GM18867 (cell line): ENCODE results near the gene VCY1B.
"Not testable (repeated sequence)": the region's sequence is repeated elsewhere in the genome, so short reads cannot be mapped to it uniquely, and the experiment has no call there.

Source experiments
- ATAC-seq: cut with Tn5 transposase; IDR thresholded peaks from one replicate; pipeline ENCODE4 v1.9.1; 2021; ENCODE audit warnings: mild to moderate bottlenecking, moderate library complexity; ENCODE audit not compliant: unreplicated experiment

The VCY1B gene

GRCh38 chrY:14055927-14056326 is at the start of gene VCY1B:
TSS of gene VCY1B (plus strand) at chrY:14056227. CDS start at chrY:14056290, 63 bp downstream.
- not testable (repeated sequence) for ATAC-seq

DNA sequence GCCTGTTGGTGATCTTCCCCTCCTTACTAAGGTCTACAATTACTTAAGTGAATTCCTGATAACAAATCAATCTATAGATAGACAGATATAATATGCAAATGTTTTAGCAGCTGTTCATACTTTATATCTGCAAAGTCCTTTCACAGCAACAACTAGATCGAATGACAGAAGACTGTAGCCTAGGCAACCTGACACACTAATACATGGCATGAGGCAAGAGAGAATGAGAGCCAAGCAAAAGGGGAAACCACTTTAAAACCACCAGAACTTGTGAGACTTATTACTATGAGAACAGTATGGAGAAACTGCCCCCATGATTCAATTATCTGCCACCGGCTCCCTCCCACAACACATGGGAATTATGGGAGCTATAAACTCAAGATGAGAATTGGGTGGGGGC is 44.1 kb upstream of the VCY1B start:
- ATAC-seq, result not testable (repeated sequence)

DNA sequence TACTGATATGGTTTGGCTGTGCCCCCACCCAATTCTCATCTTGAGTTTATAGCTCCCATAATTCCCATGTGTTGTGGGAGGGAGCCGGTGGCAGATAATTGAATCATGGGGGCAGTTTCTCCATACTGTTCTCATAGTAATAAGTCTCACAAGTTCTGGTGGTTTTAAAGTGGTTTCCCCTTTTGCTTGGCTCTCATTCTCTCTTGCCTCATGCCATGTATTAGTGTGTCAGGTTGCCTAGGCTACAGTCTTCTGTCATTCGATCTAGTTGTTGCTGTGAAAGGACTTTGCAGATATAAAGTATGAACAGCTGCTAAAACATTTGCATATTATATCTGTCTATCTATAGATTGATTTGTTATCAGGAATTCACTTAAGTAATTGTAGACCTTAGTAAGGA is 25.6 kb upstream of the VCY1B start:
- not testable (repeated sequence) for ATAC-seq

DNA sequence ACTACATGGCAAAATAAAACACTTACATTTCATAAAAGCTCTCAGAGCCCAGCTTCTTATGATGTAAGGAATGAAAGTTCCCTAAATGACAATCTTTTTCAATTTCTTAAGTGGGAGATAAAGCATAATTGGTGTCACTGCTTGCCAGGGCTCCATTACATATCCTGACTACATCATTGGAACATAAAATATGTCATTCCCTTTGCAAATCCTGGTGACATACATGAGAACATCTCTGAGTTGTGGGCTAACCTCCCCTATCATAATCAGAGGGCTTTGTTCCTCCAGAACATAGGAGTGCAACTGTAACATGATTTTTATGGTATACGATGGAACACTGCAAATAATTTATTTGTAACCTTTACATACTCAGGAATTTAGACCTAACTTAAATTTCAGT is 29.9 kb downstream of the VCY1B start:
- no peak for ATAC-seq
